Esophagus squamous epithelium (tissue), 4 donors: ENCODE measurements around the gene GTF2I.

Source experiments
- POLR2A ChIP-seq, 4 donors: fragments of 450-650 bp; IDR thresholded peaks; one replicate each; pipeline ENCODE4 v1.6.1; 2017; ENCODE audit warnings: antibody characterized with exemption in 4 of 4, mild to moderate bottlenecking in 4 of 4, moderate library complexity in 3 of 4
- TF ChIP-seq, protein P1 (sequence below), 6 experiments: fragments of 450-650 bp in 4 of 6; fragments of 200-600 bp in 2 of 6; sonication (generic) in 2 of 6; IDR thresholded peaks; one replicate each; pipeline ENCODE4 v1.5.1; 2016 to 2019; ENCODE audit warnings: antibody characterized with exemption in 6 of 6, mild to moderate bottlenecking in 4 of 6, moderate library complexity in 4 of 6

DNA sequence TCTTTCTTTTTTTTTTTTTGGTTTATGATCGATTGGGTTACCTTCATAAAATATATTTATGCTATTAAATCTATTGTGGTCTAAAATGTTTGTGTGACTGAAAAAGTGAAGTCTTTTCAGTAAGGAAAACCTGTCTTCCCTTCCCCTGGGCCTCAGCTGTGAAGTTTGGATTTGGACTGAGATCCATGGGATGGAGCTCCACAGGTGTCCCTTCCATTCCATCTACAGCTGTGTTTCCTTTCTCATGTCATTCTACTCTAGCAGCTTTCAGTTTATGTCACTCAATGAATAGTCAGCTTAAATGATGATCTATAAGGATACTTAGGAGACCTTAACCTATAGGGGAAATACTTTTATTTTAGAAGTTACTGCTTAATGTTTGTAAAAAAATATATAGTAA is 68.3 kb downstream of the GTF2I start:
- TF ChIP-seq, protein P1, sequence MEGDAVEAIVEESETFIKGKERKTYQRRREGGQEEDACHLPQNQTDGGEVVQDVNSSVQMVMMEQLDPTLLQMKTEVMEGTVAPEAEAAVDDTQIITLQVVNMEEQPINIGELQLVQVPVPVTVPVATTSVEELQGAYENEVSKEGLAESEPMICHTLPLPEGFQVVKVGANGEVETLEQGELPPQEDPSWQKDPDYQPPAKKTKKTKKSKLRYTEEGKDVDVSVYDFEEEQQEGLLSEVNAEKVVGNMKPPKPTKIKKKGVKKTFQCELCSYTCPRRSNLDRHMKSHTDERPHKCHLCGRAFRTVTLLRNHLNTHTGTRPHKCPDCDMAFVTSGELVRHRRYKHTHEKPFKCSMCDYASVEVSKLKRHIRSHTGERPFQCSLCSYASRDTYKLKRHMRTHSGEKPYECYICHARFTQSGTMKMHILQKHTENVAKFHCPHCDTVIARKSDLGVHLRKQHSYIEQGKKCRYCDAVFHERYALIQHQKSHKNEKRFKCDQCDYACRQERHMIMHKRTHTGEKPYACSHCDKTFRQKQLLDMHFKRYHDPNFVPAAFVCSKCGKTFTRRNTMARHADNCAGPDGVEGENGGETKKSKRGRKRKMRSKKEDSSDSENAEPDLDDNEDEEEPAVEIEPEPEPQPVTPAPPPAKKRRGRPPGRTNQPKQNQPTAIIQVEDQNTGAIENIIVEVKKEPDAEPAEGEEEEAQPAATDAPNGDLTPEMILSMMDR (IDR thresholded peaks at IDR 0.05), result no peak
- TF ChIP-seq POLR2A (IDR thresholded peaks at IDR 0.05), result no peak
